Amniotic stem cell (primary cell): ENCODE measurements around the gene OPN1LW.
"Not testable (repeated sequence)": the region's sequence is repeated elsewhere in the genome, so short reads cannot be mapped to it uniquely, and the experiment has no call there.

Source experiments
- DNase-seq: peaks from one replicate; lab custom pipeline; 2025; lab: John Stamatoyannopoulos, UW

The OPN1LW gene

GRCh38 chrX:154144010-154144409 lies at the start of gene OPN1LW:
TSS of gene OPN1LW (plus strand) at chrX:154144243. CDS start at chrX:154144284, 41 bp downstream.
- not testable (repeated sequence) for DNase-seq

DNA sequence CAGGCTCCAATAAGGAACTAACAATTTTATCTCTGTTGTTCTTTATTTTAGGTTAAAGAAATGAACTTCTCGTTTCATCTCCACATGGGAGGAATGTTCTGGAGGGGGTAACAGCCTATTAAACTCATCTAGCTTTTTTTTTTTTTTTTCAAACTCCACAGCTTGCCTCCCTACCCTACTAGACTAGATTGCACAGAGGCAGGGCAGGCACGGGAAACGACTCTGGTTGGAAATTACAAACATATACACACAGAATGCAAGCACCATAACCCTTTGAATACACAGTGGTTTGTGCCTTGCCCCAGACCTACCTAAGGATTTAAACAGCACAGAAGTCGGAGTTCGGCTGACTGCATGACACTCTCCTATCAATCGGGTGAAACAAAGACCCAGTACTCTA lies 49.2 kb upstream of the OPN1LW start:
- no peak for DNase-seq

DNA sequence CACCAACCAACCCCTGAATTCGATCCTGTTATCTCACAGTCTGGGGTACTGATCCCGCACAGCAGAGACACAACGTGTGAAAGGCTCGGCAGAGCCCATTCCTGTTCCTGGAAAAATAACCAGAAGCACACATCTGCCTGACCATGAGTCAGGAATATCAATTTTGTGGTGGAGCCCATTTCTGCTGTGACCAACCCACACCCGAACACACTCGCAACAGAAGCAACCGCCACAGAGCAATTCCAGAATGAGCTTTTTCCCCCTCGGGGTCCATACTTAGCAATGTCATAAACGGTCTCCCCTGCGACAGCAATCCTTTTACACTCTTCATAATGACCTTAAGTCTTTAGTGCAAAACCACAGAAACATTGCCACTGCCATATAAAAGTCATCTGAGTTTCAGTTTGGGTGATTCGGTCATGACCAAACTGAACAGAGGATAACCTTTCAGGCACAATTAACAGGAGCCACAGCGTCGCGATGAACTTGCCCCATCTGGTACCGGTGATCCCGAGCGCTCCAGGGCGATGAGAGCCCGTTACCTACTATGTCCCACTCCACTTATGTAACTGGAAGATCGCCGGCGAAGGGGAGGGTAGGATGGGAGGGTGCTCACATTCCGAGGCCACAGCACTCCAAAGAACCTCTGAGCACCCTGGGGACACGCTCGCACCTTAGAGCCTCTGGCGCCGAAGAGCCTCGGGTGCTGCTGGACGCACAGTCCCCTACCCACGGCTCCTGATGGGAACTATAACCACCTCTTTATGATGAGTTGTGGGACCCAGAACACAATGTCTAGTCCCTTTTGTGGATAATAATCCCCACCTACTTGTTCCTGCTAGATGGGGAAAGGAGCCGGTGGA lies 47.7 kb upstream of the OPN1LW start:
- no peak for DNase-seq

- peak; percentile 2 for DNase-seq
Observed at GRCh38 chrX:154097003-154097588, 46.9 kb upstream of the OPN1LW start.

GRCh38 chrX:154097589-154098541 lies 46.2 kb upstream of the OPN1LW start, which contains the start of gene MECP2:
TSS of gene MECP2 (minus strand) at chrX:154097717.
- peak; percentile 71 for DNase-seq

DNA sequence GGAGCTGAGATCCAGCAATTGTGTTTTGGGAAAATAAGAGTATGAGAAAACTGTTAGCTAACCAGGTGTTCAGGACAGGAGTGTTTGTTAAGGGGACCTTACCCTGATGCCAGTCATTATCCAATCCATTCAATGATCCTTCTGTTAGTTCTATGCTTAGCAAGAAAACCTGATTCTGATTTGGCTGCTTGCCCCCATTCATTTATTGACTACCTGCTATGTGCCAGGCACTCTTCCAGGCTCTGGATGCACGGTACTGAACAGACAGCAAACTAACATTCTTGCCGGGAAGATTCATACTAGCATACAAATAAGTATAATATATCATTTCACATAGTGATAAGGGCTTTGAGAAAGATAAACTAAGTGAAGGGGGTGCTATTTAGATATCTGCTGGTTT lies 45.5 kb upstream of the OPN1LW start:
- DNase-seq, result no peak

DNA sequence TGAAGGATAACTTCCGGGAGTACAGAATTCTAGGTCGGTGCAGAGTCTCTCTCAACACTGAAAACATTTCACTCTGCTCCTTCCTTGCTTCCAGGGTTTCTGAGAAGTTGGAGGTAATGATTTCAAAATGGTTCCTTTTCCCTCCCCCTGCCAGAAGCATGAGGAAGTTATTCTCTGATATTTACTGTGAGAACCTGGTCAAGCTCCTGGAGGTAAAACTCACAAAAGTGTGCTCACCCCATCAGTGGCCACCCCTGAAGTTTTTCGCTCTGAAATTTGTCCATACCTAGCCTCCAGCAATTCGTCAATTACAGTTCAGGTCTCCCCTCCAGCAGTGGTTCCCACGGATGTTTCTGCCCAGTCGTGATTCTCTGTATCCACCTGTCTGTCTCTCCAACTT lies 30.3 kb upstream of the OPN1LW start:
- no peak for DNase-seq

DNA sequence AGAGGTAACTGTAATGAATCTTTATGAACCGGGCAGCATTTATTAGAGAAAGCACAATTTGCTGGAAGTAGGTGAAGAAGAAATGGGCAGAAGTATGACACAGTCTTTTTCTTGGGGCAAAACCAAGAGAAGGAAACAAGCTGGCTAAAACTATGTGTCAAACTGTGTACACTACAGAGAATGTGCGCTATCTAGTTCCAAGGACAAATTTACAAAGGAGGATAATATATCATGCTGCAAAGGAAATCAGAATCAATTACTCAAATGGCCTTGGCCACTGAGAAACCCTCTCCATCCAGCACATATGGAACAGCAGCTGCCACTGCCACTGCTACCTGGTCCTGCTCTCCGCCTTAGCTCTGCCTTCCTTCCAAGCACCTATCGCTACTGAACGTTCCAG lies 29.4 kb upstream of the OPN1LW start:
- no peak for DNase-seq

- DNase-seq, result no peak
Observed at GRCh38 chrX:154115071-154115470, 29.0 kb upstream of the OPN1LW start.

GRCh38 chrX:154115750-154116149 lies 28.3 kb upstream of the OPN1LW start:
- DNase-seq, result no peak

DNA sequence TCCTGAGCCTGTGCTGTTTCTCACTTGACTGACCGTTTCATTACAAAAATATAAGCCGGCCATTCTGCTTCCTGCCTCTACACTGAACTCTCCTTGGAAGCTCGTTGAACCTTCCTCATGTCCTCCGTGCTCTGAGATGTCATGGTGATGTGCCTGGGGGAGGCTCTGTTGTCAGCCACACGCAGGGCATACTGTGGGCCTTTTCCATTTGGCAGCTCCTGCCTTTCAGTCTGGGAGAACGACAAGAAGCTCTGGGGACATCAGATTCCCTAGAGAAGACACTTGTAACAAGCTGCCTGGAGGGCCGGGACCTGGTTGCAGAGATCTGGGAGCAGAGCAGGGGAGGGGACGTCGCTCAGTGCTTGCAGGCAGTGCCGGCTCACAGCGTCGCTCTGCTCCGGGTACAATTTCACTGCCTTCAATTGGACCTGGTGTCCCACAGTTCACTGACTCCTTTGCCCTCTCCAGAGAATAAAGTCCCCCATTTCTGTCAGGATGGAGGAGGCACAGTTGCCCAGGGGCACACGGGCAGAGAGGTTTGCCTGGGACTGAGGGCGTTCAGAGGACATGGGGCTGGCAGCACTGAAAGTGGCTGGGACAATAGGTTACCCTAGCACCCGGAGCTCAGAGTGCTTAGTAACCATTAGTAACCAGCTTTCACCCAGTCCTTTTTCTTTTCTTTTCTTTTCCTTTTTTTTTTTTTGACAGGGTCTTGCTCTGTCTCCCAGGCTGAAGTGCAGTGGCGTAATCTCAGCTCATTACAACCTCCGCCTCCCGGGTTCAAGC lies 27.4 kb upstream of the OPN1LW start:
- no peak for DNase-seq

- DNase-seq, result no peak
Observed at GRCh38 chrX:154117566-154117965, 26.5 kb upstream of the OPN1LW start.

GRCh38 chrX:154120567-154120966 lies 23.5 kb upstream of the OPN1LW start:
- no peak for DNase-seq

GRCh38 chrX:154121207-154121606 lies 22.8 kb upstream of the OPN1LW start:
- no peak for DNase-seq

GRCh38 chrX:154121961-154122360 lies 22.1 kb upstream of the OPN1LW start:
- no peak for DNase-seq

DNA sequence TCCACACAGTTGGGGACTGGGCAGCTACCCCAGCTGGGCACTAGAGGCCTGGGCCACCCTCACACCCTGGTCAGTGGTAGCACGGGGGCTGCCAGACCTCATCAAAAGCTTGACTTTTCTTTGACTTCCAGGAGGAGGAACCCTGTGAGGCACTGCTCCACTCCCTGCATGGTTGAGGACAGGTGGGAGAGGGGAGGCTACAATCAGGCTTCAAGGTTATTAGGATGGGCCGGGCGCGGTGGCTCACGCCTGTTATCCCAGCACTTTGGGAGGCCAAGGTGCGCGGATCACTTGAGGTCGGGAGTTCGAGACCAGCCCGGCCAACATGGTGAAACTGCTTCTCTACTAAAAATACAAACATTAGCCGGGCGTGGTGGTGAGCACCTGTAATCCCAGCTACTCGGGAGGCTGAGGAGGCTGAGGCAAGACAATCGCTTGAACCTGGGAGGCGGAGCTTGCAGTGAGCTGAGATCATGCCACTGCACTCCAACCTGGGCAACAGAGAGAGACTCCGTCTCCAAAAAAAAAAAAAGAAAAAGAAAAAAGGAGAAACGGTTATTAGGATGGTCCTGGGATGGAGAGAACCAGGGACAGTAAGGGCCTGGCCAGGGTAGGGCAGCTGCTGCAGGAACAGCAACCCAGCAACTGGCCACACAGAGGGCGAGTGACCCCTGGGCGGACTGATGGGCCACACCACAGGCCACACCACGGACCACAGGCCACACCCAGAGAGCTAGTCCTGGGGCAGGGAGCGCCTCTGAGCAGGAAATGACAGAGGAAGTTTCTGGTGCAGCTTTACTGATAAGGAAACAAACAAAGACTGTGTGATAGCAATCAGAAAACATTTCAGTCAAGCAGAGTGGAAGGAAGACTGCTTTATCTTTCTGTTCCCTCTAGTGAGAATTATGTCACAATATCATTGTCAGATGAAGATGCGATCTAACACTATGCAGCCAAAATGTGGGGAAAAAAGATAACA lies 20.5 kb upstream of the OPN1LW start:
- no peak for DNase-seq

DNA sequence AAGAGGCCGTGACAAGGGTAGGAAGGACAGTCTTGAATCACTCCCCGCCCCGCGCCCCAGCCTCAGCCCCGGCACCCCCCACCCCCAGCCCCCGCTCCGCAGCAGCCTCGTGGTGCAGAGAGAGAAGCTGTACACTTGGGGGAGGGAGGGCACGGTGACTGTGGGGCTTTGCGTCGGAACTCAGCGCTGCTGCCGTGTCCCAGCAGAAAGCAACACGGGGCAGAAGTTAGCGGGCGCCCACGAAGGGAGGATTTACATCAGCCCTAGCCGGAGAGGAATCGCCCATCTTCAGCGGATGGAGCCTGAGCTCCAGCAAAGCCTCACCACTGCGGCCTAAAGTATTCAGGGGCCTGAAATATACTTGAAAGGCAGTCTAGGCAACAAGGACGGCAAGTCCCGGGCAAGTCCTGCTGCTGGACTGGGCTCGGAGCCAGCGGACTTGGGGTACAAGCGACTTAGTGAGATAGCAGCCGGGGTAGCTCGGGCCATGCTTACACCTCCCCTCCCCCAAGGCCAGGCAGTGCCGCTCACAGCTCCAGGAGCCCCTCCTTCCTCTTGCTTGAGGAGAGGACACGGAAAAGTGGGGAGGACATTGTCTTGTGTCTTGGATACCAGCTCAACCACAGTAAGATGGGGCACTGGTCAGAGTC lies 18.5 kb upstream of the OPN1LW start:
- no peak for DNase-seq

GRCh38 chrX:154126101-154126500 lies 17.9 kb upstream of the OPN1LW start:
- no peak for DNase-seq

- DNase-seq, result no peak
Observed at GRCh38 chrX:154131955-154132354, 12.1 kb upstream of the OPN1LW start.

DNA sequence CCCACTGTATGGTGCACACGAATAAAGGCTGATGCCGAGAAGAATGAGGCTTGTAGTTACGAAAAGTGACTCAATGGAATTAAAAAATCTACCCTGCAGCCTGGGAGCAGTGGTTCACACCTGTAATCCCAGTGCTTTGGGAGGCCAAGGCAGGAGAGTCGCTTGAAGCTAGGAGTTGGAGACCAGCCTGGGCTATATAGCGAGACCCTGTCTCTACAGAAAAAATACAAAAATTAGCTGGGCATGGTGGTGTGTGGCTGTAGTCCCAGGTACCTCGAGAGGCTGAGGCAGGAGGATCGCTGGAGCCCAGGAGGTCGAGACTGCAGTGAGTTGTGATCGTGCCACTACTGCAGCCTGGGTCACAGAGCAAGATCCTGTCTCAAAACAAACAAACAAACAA lies 11.7 kb upstream of the OPN1LW start:
- no peak for DNase-seq
